Liver (tissue), 9 donors: Measurements from ENCODE around the gene CDKN2B-AS1. TPM values are rescaled to one million over a fixed set of nuclear protein-coding genes. Genes with fewer than 3 reads are reported as not detected.

ENCODE experiments used
- DNase-seq: peaks from one replicate; pipeline ENCODE4 v3.0.0-alpha.2; 2017; ENCODE audit warnings: low spot score
- H3K27ac ChIP-seq, 2 donors: one replicate each; pipeline ENCODE4 v1.7.0; 2013; ENCODE audit warnings: inconsistent platforms in 2 of 2, low read length in 2 of 2, control low read depth in 1 of 2, low read depth in 1 of 2, mild to moderate bottlenecking in 1 of 2
- H3K27me3 ChIP-seq, 4 donors: one replicate each; pipeline versions ENCODE4 v1.6.1 to v1.7.0; 2013; ENCODE audit warnings: low read length in 3 of 4, inconsistent platforms in 1 of 4, mild to moderate bottlenecking in 1 of 4, moderate library complexity in 1 of 4; ENCODE audit not compliant: control insufficient read depth in 4 of 4, insufficient read depth in 4 of 4
- H3K36me3 ChIP-seq, 4 donors: one replicate each; pipeline versions ENCODE4 v1.6.1 to v1.7.0; 2013; ENCODE audit warnings: low read length in 3 of 4, mild to moderate bottlenecking in 3 of 4, low read depth in 1 of 4, moderate library complexity in 1 of 4; ENCODE audit not compliant: control insufficient read depth in 4 of 4, insufficient read depth in 3 of 4
- H3K4me1 ChIP-seq, 4 donors: one replicate each; pipeline versions ENCODE4 v1.6.1 to v1.7.0; 2013; ENCODE audit warnings: low read length in 3 of 4, mild to moderate bottlenecking in 3 of 4, moderate library complexity in 1 of 4; ENCODE audit not compliant: control insufficient read depth in 4 of 4, insufficient read depth in 4 of 4
- H3K4me3 ChIP-seq, 3 donors: one replicate each; pipeline versions ENCODE4 v1.6.1 to v1.7.0; 2013; ENCODE audit warnings: low read length in 3 of 3, control low read depth in 1 of 3, low read depth in 1 of 3, mild to moderate bottlenecking in 1 of 3
- H3K9ac ChIP-seq, 2 donors: one replicate each; pipeline ENCODE4 v1.7.0; 2013; ENCODE audit warnings: low read length in 2 of 2, mild to moderate bottlenecking in 2 of 2, moderate library complexity in 2 of 2, control low read depth in 1 of 2, low read depth in 1 of 2
- H3K9me3 ChIP-seq, 4 donors: one replicate each; pipeline versions ENCODE4 v1.6.1 to v1.7.0; 2013; ENCODE audit warnings: low read length in 3 of 4; ENCODE audit not compliant: control insufficient read depth in 4 of 4
- ATF3 ChIP-seq: IDR thresholded peaks from 2 replicates; pipeline ENCODE4 v1.6.1; 2016; ENCODE audit warnings: antibody characterized with exemption
- CTCF ChIP-seq: fragments of 150-350 bp; IDR thresholded peaks from 2 replicates; pipeline ENCODE4 v1.5.1; 2017; ENCODE audit warnings: improper control_type of control experiment, low read depth, low read length; ENCODE audit not compliant: missing input control
- EGR1 ChIP-seq, 2 donors: IDR thresholded peaks; 2 replicates each; pipeline ENCODE4 v1.6.1; 2016 to 2018; ENCODE audit warnings: antibody characterized with exemption in 2 of 2, low read depth in 2 of 2
- FOXA1 ChIP-seq: IDR thresholded peaks from 2 replicates; pipeline ENCODE4 v1.6.1; 2016; ENCODE audit warnings: antibody characterized with exemption
- FOXA2 ChIP-seq: IDR thresholded peaks from 2 replicates; pipeline ENCODE4 v1.6.1; 2016; ENCODE audit warnings: antibody characterized with exemption
- GABPA ChIP-seq, 2 donors: IDR thresholded peaks in 1 of 2; conservative IDR thresholded peaks in 1 of 2; 2 replicates each; pipeline ENCODE4 v1.6.1; 2016; ENCODE audit warnings: antibody characterized with exemption in 2 of 2, mild to moderate bottlenecking in 1 of 2, moderate library complexity in 1 of 2
- HNF4A ChIP-seq, 2 donors: conservative IDR thresholded peaks; 2 replicates each; pipeline ENCODE4 v1.6.1; 2016; ENCODE audit warnings: antibody characterized with exemption in 2 of 2, mild to moderate bottlenecking in 2 of 2
- HNF4G ChIP-seq: IDR thresholded peaks from 2 replicates; pipeline ENCODE4 v1.6.1; 2016; ENCODE audit warnings: antibody characterized with exemption
- MAX ChIP-seq: IDR thresholded peaks from 2 replicates; pipeline ENCODE4 v1.6.1; 2016; ENCODE audit warnings: antibody characterized with exemption
- NR2F2 ChIP-seq: IDR thresholded peaks from 2 replicates; pipeline ENCODE4 v1.6.1; 2016; ENCODE audit warnings: antibody characterized with exemption
- REST ChIP-seq: IDR thresholded peaks from 2 replicates; pipeline ENCODE4 v1.6.1; 2016; ENCODE audit warnings: antibody characterized with exemption, mild to moderate bottlenecking
- RXRA ChIP-seq, 2 donors: IDR thresholded peaks; 2 replicates each; pipeline ENCODE4 v1.6.1; 2017 to 2018; ENCODE audit warnings: antibody characterized with exemption in 2 of 2, mild to moderate bottlenecking in 1 of 2
- SP1 ChIP-seq: IDR thresholded peaks from 2 replicates; pipeline ENCODE4 v1.6.1; 2018; ENCODE audit warnings: antibody characterized with exemption, mild to moderate bottlenecking
- TAF1 ChIP-seq: conservative IDR thresholded peaks from 2 replicates; pipeline ENCODE4 v1.6.1; 2016; ENCODE audit warnings: antibody characterized with exemption, mild to moderate bottlenecking
- YY1 ChIP-seq: IDR thresholded peaks from 2 replicates; pipeline ENCODE4 v1.6.1; 2016; ENCODE audit warnings: antibody characterized with exemption, mild to moderate bottlenecking
- ZBTB33 ChIP-seq: IDR thresholded peaks from 2 replicates; pipeline ENCODE4 v1.6.1; 2016; ENCODE audit warnings: antibody characterized with exemption
- polyA plus RNA-seq, 2 donors: library from polyadenylated mRNA; stranded (reverse) in 1 of 2; unstranded in 1 of 2; fragments of 200-250 nt in 1 of 2; fragments of >200 nt in 1 of 2; fragmentation: Nextera tagmentation in 1 of 2; extraction: Ambion mirVana in 1 of 2; gene quantifications; one replicate each; pipeline versions ENCODE4 v1.2.1 to v1.2.3, GENCODE V29; 2013 to 2015
- total RNA-seq, 2 donors: library from RNA; depleted of rRNA; stranded (reverse); fragments of >200 nt; gene quantifications; one replicate each; pipeline ENCODE4 v1.2.3, GENCODE V29; 2014
- donor health status: healthy.
- donor health status: healthy.
- donor health status: healthy.
- donor health status: healthy.
- donor health status: healthy.

Gene CDKN2B-AS1
- total and polyA plus RNA-seq, 4 donors = 0.08 to 0.42 TPM; not detected in 2

- no peak for TF ChIP-seq NR2F2
- no peak for TF ChIP-seq HNF4G
- TF ChIP-seq HNF4A (conservative IDR thresholded peaks at IDR 0.05) = no peak
- TF ChIP-seq ZBTB33 = no peak
- DNase-seq = no peak
- no peaks in the 10 kb centered on the region for H3K36me3 ChIP-seq
These were observed 50.0 kb downstream of the CDKN2B-AS1 start for GRCh38 chr9:22044583-22044982.

GRCh38 chr9:22045423-22045822, 50.8 kb downstream of the CDKN2B-AS1 start:
- no peak overlapping the region for H3K9ac ChIP-seq
- H3K27me3 ChIP-seq = peaks cover 0 to 3% (median 0%) of the 10 kb centered on the region in 4 donors
- DNase-seq = no peak
- no peak overlapping the region for H3K4me3 ChIP-seq
- H3K36me3 ChIP-seq = no peaks in the 10 kb centered on the region
- H3K27ac ChIP-seq = no peak overlapping the region
- H3K4me1 ChIP-seq = no peaks in the 10 kb centered on the region
- H3K9me3 ChIP-seq = no peaks in the 10 kb centered on the region
- TF ChIP-seq ZBTB33 (no peak), HNF4G (no peak), RXRA (IDR thresholded peaks at IDR 0.05) (no peak), TAF1 (no peak), REST (no peak), SP1 (no peak), NR2F2 (no peak), FOXA2 (no peak), HNF4A (conservative IDR thresholded peaks at IDR 0.05) (no peak), MAX (no peak), EGR1 (IDR thresholded peaks at IDR 0.05; ENCODE audit: low read depth in 2 of 2) (no peak), CTCF (no peak), GABPA (IDR thresholded peaks at IDR 0.05 in 1 of 2, conservative IDR thresholded peaks at IDR 0.05 in 1 of 2) (no peak), FOXA1 (no peak), ATF3 (no peak), YY1 (no peak)

More at GRCh38 chr9:22044583-22044982, 50.0 kb downstream of the CDKN2B-AS1 start:
- Histone ChIP-seq H3K4me3 (no peak overlapping the region), H3K9ac (no peak overlapping the region), H3K4me1 (no peaks in the 10 kb centered on the region), H3K27me3 (peaks cover 0 to 3% (median 0%) of the 10 kb centered on the region in 4 donors), H3K9me3 (no peaks in the 10 kb centered on the region), H3K27ac (no peak overlapping the region)
